K562 (cell line): ENCODE measurements around the gene CACNA1S. TPM values are rescaled to one million over a fixed set of nuclear protein-coding genes. Genes with fewer than 3 reads are reported as not detected.

Experiments
- ATAC-seq: fragments of 200-7000 bp; cut with Tn5 transposase; 3 replicates; pipeline ENCODE4 v1.9.1; 2020; ENCODE audit warnings: moderate library complexity
- BruUV-seq: library from RNA; stranded (reverse); fragments of 400-500 nt; replicated peaks from 2 replicates; lab custom pipeline; 2021; lab: Mats Ljungman, UMichigan
- CTCF ChIA-PET: fragments of 300-600 bp; formaldehyde crosslinking; extraction: SDS; loops from one replicate; lab custom pipeline; 2021; ENCODE audit warnings: low intra/inter-chr PET ratio; lab: Yijun Ruan, JAX
- POLR2A ChIA-PET: fragments of 300-600, 350-650 bp; sonication (Branson Sonifier 250); formaldehyde crosslinking; extraction: SDS; loops from one replicate; lab custom pipeline; 2021; ENCODE audit warnings: antibody characterized with exemption, inconsistent platforms; lab: Yijun Ruan, JAX
- DNase-seq, 4 experiments: peaks; one replicate each; pipeline versions ENCODE4 v3.0.0 to v3.0.0-alpha.2; 2011 to 2018; ENCODE audit warnings: low spot score in 3 of 4, mixed read lengths in 3 of 4; ENCODE audit errors: extremely low read depth in 1 of 4
- FAIRE-seq: peaks from 2 replicates; lab custom pipeline; 2011; peaks lifted over from hg19 to GRCh38; lab: Jason Lieb, UNC
- H2AFZ ChIP-seq: 2 replicates; pipeline ENCODE4 v1.6.0; 2011; ENCODE audit warnings: low read depth, low read length, control low read depth, inconsistent platforms
- H3K27ac ChIP-seq: fragments of 200-600 bp; 3 replicates; pipeline ENCODE4 v1.8.0; 2011; ENCODE audit warnings: low read depth, mild to moderate bottlenecking, control low read depth, inconsistent platforms, low read length, moderate library complexity, mixed read lengths; ENCODE audit errors: extremely low read depth
- H3K27me3 ChIP-seq, 2 experiments: fragments of 300-600 bp in 1 of 2; 2 replicates in 1 of 2; 3 replicates in 1 of 2; pipeline versions ENCODE4 v1.6.0 to v1.8.0; 2011; ENCODE audit warnings: inconsistent platforms in 2 of 2, low read length in 2 of 2, mild to moderate bottlenecking in 1 of 2, mixed read lengths in 1 of 2, moderate library complexity in 1 of 2; ENCODE audit not compliant: control insufficient read depth in 2 of 2, insufficient read depth in 2 of 2
- H3K36me3 ChIP-seq: fragments of 300-600 bp; 3 replicates; pipeline ENCODE4 v1.8.0; 2011; ENCODE audit warnings: mild to moderate bottlenecking, low read length, inconsistent platforms; ENCODE audit not compliant: control insufficient read depth, insufficient read depth
- H3K4me1 ChIP-seq, 2 experiments: fragments of 200-600 bp in 1 of 2; replicated peaks in 1 of 2; 2 replicates in 1 of 2; 3 replicates in 1 of 2; pipeline versions ENCODE4 v1.5.1 to v1.8.0; 2011; ENCODE audit warnings: inconsistent platforms in 2 of 2, low read length in 2 of 2, mild to moderate bottlenecking in 1 of 2, mixed read lengths in 1 of 2, moderate library complexity in 1 of 2; ENCODE audit not compliant: control insufficient read depth in 2 of 2, insufficient read depth in 2 of 2
- H3K4me2 ChIP-seq: 2 replicates; pipeline ENCODE4 v1.6.1; 2011; ENCODE audit warnings: low read length, control low read depth, inconsistent platforms, mixed read lengths; ENCODE audit not compliant: insufficient read depth
- H3K4me3 ChIP-seq: fragments of 200-600 bp; sonication (generic), shearing (Covaris generic); 2 replicates; pipeline ENCODE4 v1.5.1; 2016; ENCODE audit warnings: control low read depth, inconsistent platforms
- H3K79me2 ChIP-seq: fragments of 200-600 bp; 3 replicates; pipeline ENCODE4 v1.8.0; 2011; ENCODE audit warnings: low read length, inconsistent platforms; ENCODE audit not compliant: control insufficient read depth, insufficient read depth
- H3K9ac ChIP-seq, 2 experiments: 2 replicates each; pipeline versions ENCODE4 v1.6.0 to v1.6.1; 2011; ENCODE audit warnings: low read depth in 2 of 2, low read length in 2 of 2, control low read depth in 1 of 2, inconsistent platforms in 1 of 2, mild to moderate bottlenecking in 1 of 2, mixed read lengths in 1 of 2; ENCODE audit not compliant: insufficient read depth in 1 of 2
- H3K9me1 ChIP-seq: one replicate; pipeline ENCODE4 v1.6.0; 2011; ENCODE audit warnings: inconsistent platforms, mild to moderate bottlenecking, low read length, moderate library complexity; ENCODE audit not compliant: control insufficient read depth, insufficient read depth
- H3K9me3 ChIP-seq: replicated peaks from 2 replicates; pipeline ENCODE4 v1.5.1; 2011; ENCODE audit warnings: low read depth, low read length, inconsistent platforms; ENCODE audit not compliant: control insufficient read depth, insufficient read depth
- H4K20me1 ChIP-seq: replicated peaks from 2 replicates; pipeline ENCODE4 v1.6.1; 2011; ENCODE audit warnings: low read length, inconsistent platforms, mixed read lengths; ENCODE audit not compliant: control insufficient read depth, insufficient read depth
- COPS2 ChIP-seq: fragments of 450-650 bp; conservative IDR thresholded peaks from 2 replicates; pipeline ENCODE4 v1.6.1; 2016; ENCODE audit warnings: mild to moderate bottlenecking, moderate library complexity
- DMBX1 ChIP-seq: fragments of 250-450 bp; sonication (Bioruptor Pico); IDR thresholded peaks from 2 replicates; pipeline ENCODE4 v1.8.0; 2022; ENCODE audit warnings: inconsistent platforms, mild to moderate bottlenecking, moderate library complexity, borderline replicate concordance
- EHMT2 ChIP-seq: fragments of 450-650 bp; IDR thresholded peaks from 2 replicates; pipeline ENCODE4 v1.6.1; 2018; ENCODE audit warnings: antibody characterized with exemption
- MEIS2 ChIP-seq: fragments of 450-650 bp; IDR thresholded peaks from 2 replicates; pipeline ENCODE4 v1.6.1; 2014; ENCODE audit warnings: mild to moderate bottlenecking; ENCODE audit not compliant: partially characterized antibody
- NFRKB ChIP-seq: fragments of 450-650 bp; IDR thresholded peaks from 2 replicates; pipeline ENCODE4 v1.6.1; 2016; ENCODE audit warnings: low read depth
- NFXL1 ChIP-seq: fragments of 450-650 bp; formaldehyde crosslinking; IDR thresholded peaks from 2 replicates; pipeline ENCODE4 v1.4.0; 2021; ENCODE audit warnings: mild to moderate bottlenecking
- POLR3A ChIP-seq: IDR thresholded peaks from 2 replicates; pipeline ENCODE4 v1.6.1; 2011; ENCODE audit warnings: borderline replicate concordance, mild to moderate bottlenecking, moderate library complexity; ENCODE audit not compliant: insufficient read length, insufficient read depth; ENCODE audit errors: extremely low read depth
- YBX1 ChIP-seq: fragments of 450-650 bp; IDR thresholded peaks from 2 replicates; pipeline ENCODE4 v1.7.1; 2016; ENCODE audit warnings: mild to moderate bottlenecking
- ZNF133 ChIP-seq: fragments of 250-450 bp; sonication (Bioruptor Pico); IDR thresholded peaks from 2 replicates; pipeline ENCODE4 v1.4.0; 2020; ENCODE audit warnings: mild to moderate bottlenecking
- ZNF224 ChIP-seq: sonication (generic); formaldehyde crosslinking; IDR thresholded peaks from 2 replicates; pipeline ENCODE4 v1.8.0; 2022; ENCODE audit warnings: mild to moderate bottlenecking, missing genetic modification reagents
- WGBS: fragments of 100-300 bp; shearing (Covaris generic); methylation state at CpG from one replicate; pipeline ENCODE4 v1.1.6; 2016; ENCODE audit warnings: low coverage, mixed read lengths; ENCODE audit not compliant: insufficient coverage; ENCODE audit errors: missing lambda C conversion rate; 5-methylcytosine and 5-hydroxymethylcytosine counted together
- in situ Hi-C: fragments of 300-500 bp; cut with MboI; formaldehyde crosslinking; loops from 4 replicates; pipeline ENCODE4 v1.15.0; 2018; ENCODE audit warnings: inconsistent platforms, mixed read lengths
- intact Hi-C: fragments of 100-400 bp; cut with micrococcal nuclease; formaldehyde crosslinking; loops from 2 replicates; pipeline ENCODE4 v1.14.2; 2022
- polyA plus RNA-seq, 8 experiments: library from polyadenylated mRNA; depleted of rRNA in 4 of 8; stranded (reverse) in 5 of 8; unstranded in 3 of 8; fragments of >200 nt; fragmentation: Nextera tagmentation in 2 of 8; fragmentation: Illumina TruSeq in 1 of 8; extraction: Ambion mirVana in 2 of 8; extraction: Trizol in 1 of 8; gene quantifications; 2 replicates each; pipeline versions ENCODE4 v1.2.1 to v1.2.3, GENCODE V29; 2011 to 2014; ENCODE audit warnings: inconsistent platforms in 1 of 8, missing spikeins in 1 of 8
- total RNA-seq, 7 experiments: library from RNA; depleted of rRNA in 6 of 7; stranded (reverse); fragments of >200 nt in 6 of 7; fragmentation: Illumina TruSeq in 2 of 7; extraction: Trizol in 2 of 7; gene quantifications; 2 replicates each; pipeline versions ENCODE4 v1.2.1 to v1.2.3, GENCODE V29; 2011 to 2021; ENCODE audit warnings: low replicate concordance in 1 of 7
- TF ChIP-seq, protein P1 (sequence below): fragments of 450-650 bp; IDR thresholded peaks from 2 replicates; pipeline ENCODE4 v1.6.1; 2018; ENCODE audit warnings: mild to moderate bottlenecking, low read depth; ENCODE audit not compliant: partially characterized antibody
- TF ChIP-seq, protein P2 (sequence below): fragments of 450-650 bp; formaldehyde crosslinking; IDR thresholded peaks from 2 replicates; pipeline ENCODE4 v1.4.0; 2020; ENCODE audit warnings: mild to moderate bottlenecking, moderate library complexity
- TF ChIP-seq, protein P3 (sequence below): sonication (generic); formaldehyde crosslinking; IDR thresholded peaks from 2 replicates; pipeline ENCODE4 v1.8.0; 2022; ENCODE audit warnings: missing genetic modification reagents, mild to moderate bottlenecking, borderline replicate concordance

CACNA1S gene
- total and polyA plus RNA-seq, 9 of the 15 experiments (the other 6 are each of a cell fraction or from before 2014, with no cell fraction given) = not detected

DNA sequence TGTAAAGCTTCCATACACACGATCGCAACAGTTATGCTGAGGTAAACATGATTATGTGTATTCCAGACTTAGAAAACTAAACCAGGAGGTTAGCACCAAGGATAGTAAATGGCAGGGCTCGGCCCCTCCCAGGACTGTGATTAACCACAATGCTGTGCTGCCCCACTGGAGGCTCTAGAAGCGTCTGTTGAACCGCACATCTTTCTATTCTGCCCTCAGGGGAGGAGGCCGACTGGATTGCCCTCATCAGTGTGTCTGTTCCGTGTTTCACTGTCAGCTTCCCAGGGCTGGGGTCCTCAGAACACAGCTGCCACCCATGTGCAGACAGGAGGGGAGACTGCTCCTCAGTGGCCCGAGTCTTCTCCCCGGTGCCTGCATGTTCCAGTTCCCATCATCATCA lies 27.5 kb upstream of the CACNA1S start:
- ATAC-seq = no peak
- DNase-seq = no peak
- Histone ChIP-seq H3K9me1 (no peaks in the 10 kb centered on the region), H3K79me2 (no peaks in the 10 kb centered on the region), H2AFZ (no peak overlapping the region), H3K36me3 (peaks cover 95% of the 10 kb centered on the region; the same call in 2 of the 3 replicates), H3K27ac (no peak overlapping the region), H3K27me3 (no peaks in the 10 kb centered on the region), H3K4me2 (no peak overlapping the region), H4K20me1 (peaks cover 12% of the 10 kb centered on the region), H3K9me3 (no peaks in the 10 kb centered on the region), H3K4me3 (no peak overlapping the region), H3K9ac (no peak overlapping the region), H3K4me1 (no peaks in the 10 kb centered on the region)
- POLR2A ChIA-PET = interaction anchor here (0.6 to 1.0 kb wide), 3 partner anchors 14 to 149 kb away, joined by 3 to 5 read pairs (median 3); partner anchors contain the start of gene TMEM9
- WGBS = 76% methylated on average over 9 of the region's 9 CpGs
- TF ChIP-seq DMBX1 (CRISPR knock-in tag) (no peak), ZNF224 (no peak), NFRKB (no peak), COPS2 (no peak), YBX1 (no peak), MEIS2 (no peak), EHMT2 (no peak), NFXL1 (CRISPR knock-in tag) (no peak), POLR3A (no peak), ZNF133 (no peak)
- TF ChIP-seq, protein P1, sequence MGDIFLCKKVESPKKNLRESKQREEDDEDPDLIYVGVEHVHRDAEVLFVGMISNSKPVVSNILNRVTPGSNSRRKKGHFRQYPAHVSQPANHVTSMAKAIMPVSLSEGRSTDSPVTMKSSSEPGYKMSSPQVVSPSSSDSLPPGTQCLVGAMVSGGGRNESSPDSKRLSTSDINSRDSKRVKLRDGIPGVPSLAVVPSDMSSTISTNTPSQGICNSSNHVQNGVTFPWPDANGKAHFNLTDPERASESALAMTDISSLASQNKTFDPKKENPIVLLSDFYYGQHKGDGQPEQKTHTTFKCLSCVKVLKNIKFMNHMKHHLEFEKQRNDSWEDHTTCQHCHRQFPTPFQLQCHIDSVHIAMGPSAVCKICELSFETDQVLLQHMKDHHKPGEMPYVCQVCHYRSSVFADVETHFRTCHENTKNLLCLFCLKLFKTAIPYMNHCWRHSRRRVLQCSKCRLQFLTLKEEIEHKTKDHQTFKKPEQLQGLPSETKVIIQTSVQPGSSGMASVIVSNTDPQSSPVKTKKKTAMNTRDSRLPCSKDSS = no peak
- TF ChIP-seq, protein P2, sequence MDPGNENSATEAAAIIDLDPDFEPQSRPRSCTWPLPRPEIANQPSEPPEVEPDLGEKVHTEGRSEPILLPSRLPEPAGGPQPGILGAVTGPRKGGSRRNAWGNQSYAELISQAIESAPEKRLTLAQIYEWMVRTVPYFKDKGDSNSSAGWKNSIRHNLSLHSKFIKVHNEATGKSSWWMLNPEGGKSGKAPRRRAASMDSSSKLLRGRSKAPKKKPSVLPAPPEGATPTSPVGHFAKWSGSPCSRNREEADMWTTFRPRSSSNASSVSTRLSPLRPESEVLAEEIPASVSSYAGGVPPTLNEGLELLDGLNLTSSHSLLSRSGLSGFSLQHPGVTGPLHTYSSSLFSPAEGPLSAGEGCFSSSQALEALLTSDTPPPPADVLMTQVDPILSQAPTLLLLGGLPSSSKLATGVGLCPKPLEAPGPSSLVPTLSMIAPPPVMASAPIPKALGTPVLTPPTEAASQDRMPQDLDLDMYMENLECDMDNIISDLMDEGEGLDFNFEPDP = no peak
- TF ChIP-seq, protein P3, sequence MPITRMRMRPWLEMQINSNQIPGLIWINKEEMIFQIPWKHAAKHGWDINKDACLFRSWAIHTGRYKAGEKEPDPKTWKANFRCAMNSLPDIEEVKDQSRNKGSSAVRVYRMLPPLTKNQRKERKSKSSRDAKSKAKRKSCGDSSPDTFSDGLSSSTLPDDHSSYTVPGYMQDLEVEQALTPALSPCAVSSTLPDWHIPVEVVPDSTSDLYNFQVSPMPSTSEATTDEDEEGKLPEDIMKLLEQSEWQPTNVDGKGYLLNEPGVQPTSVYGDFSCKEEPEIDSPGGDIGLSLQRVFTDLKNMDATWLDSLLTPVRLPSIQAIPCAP (CRISPR knock-in tag) = no peak
- no TSS peak for BruUV-seq
- in situ Hi-C loops (no loop called here), intact Hi-C loops (no loop called here)
- no peak for FAIRE-seq
- CTCF ChIA-PET = no interaction called here
